GM18907 (cell line): ENCODE measurements around the gene CBX7.

Experiments
- ATAC-seq: cut with Tn5 transposase; IDR thresholded peaks from one replicate; pipeline ENCODE4 v1.9.1; 2021; ENCODE audit warnings: mild to moderate bottlenecking, moderate library complexity; ENCODE audit not compliant: unreplicated experiment

Gene CBX7

GRCh38 chr22:39094717-39095389, 57.6 kb downstream of the CBX7 start:
- no peak for ATAC-seq

GRCh38 chr22:39092111-39092862, 60.2 kb downstream of the CBX7 start:
- no peak for ATAC-seq

- ATAC-seq: no peak
Measured at GRCh38 chr22:39091126-39092081, 61.1 kb downstream of the CBX7 start.

- no peak for ATAC-seq
Measured at GRCh38 chr22:39090426-39091064, 61.9 kb downstream of the CBX7 start.

- no peak for ATAC-seq
Measured at GRCh38 chr22:39089928-39090327, 62.6 kb downstream of the CBX7 start.

- no peak for ATAC-seq
Measured at GRCh38 chr22:39088685-39089032, 63.8 kb downstream of the CBX7 start.

GRCh38 chr22:39087881-39088684, 64.4 kb downstream of the CBX7 start:
- ATAC-seq: no peak

- no peak for ATAC-seq
Measured at GRCh38 chr22:39087098-39087497, 65.4 kb downstream of the CBX7 start.

GRCh38 chr22:39084666-39085065, 67.8 kb downstream of the CBX7 start:
- no peak for ATAC-seq

GRCh38 chr22:39083212-39084165, 69.0 kb downstream of the CBX7 start:
- ATAC-seq: no peak

- no peak for ATAC-seq
Measured at GRCh38 chr22:39081598-39081997, 70.9 kb downstream of the CBX7 start.

- ATAC-seq: no peak
Measured at GRCh38 chr22:39081016-39081415, 71.5 kb downstream of the CBX7 start.
